HepG2 (cell line): Measurements from ENCODE around the gene IL15RA.

Source experiments
- CREB1 ChIP-seq, 2 experiments: fragments of 450-650 bp in 1 of 2; IDR thresholded peaks; 2 replicates each; pipeline ENCODE4 v1.6.1; 2016 to 2017; ENCODE audit warnings: control low read depth in 1 of 2, mild to moderate bottlenecking in 1 of 2, missing compliant biosample characterization in 1 of 2, missing genetic modification characterization in 1 of 2
- ESRRA ChIP-seq: sonication (generic); formaldehyde crosslinking; IDR thresholded peaks from 2 replicates; pipeline ENCODE4 v1.5.1; 2020; ENCODE audit warnings: mild to moderate bottlenecking, low read depth, missing genetic modification reagents
- GABPA ChIP-seq, 2 experiments: IDR thresholded peaks; 2 replicates each; pipeline ENCODE4 v1.6.1; 2011 to 2016; ENCODE audit warnings: low read depth in 2 of 2, low read length in 1 of 2, missing biosample characterization in 1 of 2, missing genetic modification characterization in 1 of 2
- KLF16 ChIP-seq, 2 experiments: sonication (generic) in 1 of 2; formaldehyde crosslinking in 1 of 2; IDR thresholded peaks; 2 replicates each; pipeline versions ENCODE4 v1.6.1 to v1.8.0; 2016 to 2023; ENCODE audit warnings: missing genetic modification reagents in 2 of 2, missing compliant biosample characterization in 1 of 2
- ONECUT2 ChIP-seq: sonication (generic); formaldehyde crosslinking; IDR thresholded peaks from 2 replicates; pipeline ENCODE4 v1.4.0; 2020; ENCODE audit warnings: missing genetic modification reagents
- POLR2A ChIP-seq, 2 experiments: IDR thresholded peaks; 2 replicates each; pipeline ENCODE4 v1.6.1; 2011; ENCODE audit warnings: low read depth in 2 of 2, low read length in 2 of 2, mild to moderate bottlenecking in 1 of 2, moderate library complexity in 1 of 2; ENCODE audit not compliant: insufficient read depth in 1 of 2
- POLR2AphosphoS5 ChIP-seq: IDR thresholded peaks from 2 replicates; pipeline ENCODE4 v1.6.1; 2012; ENCODE audit warnings: low read depth, low read length
- ZNF253 ChIP-seq: sonication (generic); formaldehyde crosslinking; IDR thresholded peaks from 2 replicates; pipeline ENCODE4 v1.8.0; 2022; ENCODE audit warnings: mild to moderate bottlenecking, missing genetic modification reagents, borderline replicate concordance
- ZNF446 ChIP-seq: sonication (generic); formaldehyde crosslinking; IDR thresholded peaks from 2 replicates; pipeline ENCODE4 v1.5.0; 2020; ENCODE audit warnings: mild to moderate bottlenecking, missing genetic modification reagents
- TF ChIP-seq, protein P1 (sequence below): IDR thresholded peaks from 2 replicates; pipeline ENCODE4 v1.6.1; 2016
- TF ChIP-seq, protein P2 (sequence below): sonication (generic); formaldehyde crosslinking; IDR thresholded peaks from 2 replicates; pipeline ENCODE4 v1.9.0; 2022; ENCODE audit warnings: low read depth, missing genetic modification reagents
- TF ChIP-seq, protein P3 (sequence below): sonication (generic); formaldehyde crosslinking; IDR thresholded peaks from 2 replicates; pipeline ENCODE4 v1.5.0; 2020; ENCODE audit warnings: mild to moderate bottlenecking, missing genetic modification reagents, moderate library complexity
- TF ChIP-seq, protein P4 (sequence below): sonication (generic); formaldehyde crosslinking; IDR thresholded peaks from 2 replicates; pipeline ENCODE4 v1.4.0; 2020; ENCODE audit warnings: missing genetic modification reagents
- TF ChIP-seq, protein P5 (sequence below), 2 experiments: sonication (generic) in 1 of 2; formaldehyde crosslinking in 1 of 2; IDR thresholded peaks; 2 replicates each; pipeline versions ENCODE4 v1.5.1 to v1.6.1; 2011 to 2020; ENCODE audit warnings: borderline replicate concordance in 1 of 2, low read depth in 1 of 2, low read length in 1 of 2, mild to moderate bottlenecking in 1 of 2, missing genetic modification reagents in 1 of 2, moderate library complexity in 1 of 2

DNA sequence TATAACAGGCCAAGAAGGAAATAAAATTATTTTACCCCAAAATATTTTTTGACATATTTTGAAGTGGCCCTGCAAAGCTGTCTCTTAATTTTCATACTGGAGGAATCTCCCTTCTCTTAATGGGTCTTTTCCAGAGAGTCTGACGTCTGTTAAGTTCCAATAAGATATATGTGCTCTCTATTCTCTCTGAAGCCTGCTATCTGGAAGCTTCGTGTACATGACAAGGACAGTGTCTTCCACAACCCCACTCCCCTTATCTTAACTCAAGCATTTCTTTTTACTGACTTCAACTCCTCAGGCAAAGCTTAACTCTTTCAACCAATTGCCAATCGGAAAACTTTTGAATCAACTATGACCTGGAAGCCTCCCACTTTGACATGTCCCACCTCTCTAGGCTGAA is 29.2 kb upstream of the IL15RA start:
- TF ChIP-seq ZNF253 (CRISPR knock-in tag): no peak
- TF ChIP-seq ZNF446: no peak
- no peak for TF ChIP-seq ONECUT2
- no peak for TF ChIP-seq KLF16 (CRISPR knock-in tag; IDR thresholded peaks at IDR 0.05)
- TF ChIP-seq, protein P1, sequence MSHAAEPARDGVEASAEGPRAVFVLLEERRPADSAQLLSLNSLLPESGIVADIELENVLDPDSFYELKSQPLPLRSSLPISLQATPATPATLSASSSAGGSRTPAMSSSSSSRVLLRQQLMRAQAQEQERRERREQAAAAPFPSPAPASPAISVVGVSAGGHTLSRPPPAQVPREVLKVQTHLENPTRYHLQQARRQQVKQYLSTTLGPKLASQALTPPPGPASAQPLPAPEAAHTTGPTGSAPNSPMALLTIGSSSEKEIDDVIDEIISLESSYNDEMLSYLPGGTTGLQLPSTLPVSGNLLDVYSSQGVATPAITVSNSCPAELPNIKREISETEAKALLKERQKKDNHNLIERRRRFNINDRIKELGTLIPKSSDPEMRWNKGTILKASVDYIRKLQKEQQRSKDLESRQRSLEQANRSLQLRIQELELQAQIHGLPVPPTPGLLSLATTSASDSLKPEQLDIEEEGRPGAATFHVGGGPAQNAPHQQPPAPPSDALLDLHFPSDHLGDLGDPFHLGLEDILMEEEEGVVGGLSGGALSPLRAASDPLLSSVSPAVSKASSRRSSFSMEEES (CRISPR knock-in tag): no peak
- TF ChIP-seq, protein P2, sequence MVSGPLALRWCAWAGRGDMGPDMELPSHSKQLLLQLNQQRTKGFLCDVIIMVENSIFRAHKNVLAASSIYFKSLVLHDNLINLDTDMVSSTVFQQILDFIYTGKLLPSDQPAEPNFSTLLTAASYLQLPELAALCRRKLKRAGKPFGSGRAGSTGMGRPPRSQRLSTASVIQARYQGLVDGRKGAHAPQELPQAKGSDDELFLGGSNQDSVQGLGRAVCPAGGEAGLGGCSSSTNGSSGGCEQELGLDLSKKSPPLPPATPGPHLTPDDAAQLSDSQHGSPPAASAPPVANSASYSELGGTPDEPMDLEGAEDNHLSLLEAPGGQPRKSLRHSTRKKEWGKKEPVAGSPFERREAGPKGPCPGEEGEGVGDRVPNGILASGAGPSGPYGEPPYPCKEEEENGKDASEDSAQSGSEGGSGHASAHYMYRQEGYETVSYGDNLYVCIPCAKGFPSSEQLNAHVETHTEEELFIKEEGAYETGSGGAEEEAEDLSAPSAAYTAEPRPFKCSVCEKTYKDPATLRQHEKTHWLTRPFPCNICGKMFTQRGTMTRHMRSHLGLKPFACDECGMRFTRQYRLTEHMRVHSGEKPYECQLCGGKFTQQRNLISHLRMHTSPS: no peak
- TF ChIP-seq GABPA (IDR thresholded peaks at IDR 0.05; ENCODE audit: low read depth, low read length): no peak
- TF ChIP-seq GABPA (CRISPR knock-in tag; IDR thresholded peaks at IDR 0.05; ENCODE audit: low read depth): no peak
- TF ChIP-seq, protein P3, sequence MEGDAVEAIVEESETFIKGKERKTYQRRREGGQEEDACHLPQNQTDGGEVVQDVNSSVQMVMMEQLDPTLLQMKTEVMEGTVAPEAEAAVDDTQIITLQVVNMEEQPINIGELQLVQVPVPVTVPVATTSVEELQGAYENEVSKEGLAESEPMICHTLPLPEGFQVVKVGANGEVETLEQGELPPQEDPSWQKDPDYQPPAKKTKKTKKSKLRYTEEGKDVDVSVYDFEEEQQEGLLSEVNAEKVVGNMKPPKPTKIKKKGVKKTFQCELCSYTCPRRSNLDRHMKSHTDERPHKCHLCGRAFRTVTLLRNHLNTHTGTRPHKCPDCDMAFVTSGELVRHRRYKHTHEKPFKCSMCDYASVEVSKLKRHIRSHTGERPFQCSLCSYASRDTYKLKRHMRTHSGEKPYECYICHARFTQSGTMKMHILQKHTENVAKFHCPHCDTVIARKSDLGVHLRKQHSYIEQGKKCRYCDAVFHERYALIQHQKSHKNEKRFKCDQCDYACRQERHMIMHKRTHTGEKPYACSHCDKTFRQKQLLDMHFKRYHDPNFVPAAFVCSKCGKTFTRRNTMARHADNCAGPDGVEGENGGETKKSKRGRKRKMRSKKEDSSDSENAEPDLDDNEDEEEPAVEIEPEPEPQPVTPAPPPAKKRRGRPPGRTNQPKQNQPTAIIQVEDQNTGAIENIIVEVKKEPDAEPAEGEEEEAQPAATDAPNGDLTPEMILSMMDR (CRISPR knock-in tag): no peak
- TF ChIP-seq POLR2AphosphoS5: no peak
- TF ChIP-seq, protein P4, sequence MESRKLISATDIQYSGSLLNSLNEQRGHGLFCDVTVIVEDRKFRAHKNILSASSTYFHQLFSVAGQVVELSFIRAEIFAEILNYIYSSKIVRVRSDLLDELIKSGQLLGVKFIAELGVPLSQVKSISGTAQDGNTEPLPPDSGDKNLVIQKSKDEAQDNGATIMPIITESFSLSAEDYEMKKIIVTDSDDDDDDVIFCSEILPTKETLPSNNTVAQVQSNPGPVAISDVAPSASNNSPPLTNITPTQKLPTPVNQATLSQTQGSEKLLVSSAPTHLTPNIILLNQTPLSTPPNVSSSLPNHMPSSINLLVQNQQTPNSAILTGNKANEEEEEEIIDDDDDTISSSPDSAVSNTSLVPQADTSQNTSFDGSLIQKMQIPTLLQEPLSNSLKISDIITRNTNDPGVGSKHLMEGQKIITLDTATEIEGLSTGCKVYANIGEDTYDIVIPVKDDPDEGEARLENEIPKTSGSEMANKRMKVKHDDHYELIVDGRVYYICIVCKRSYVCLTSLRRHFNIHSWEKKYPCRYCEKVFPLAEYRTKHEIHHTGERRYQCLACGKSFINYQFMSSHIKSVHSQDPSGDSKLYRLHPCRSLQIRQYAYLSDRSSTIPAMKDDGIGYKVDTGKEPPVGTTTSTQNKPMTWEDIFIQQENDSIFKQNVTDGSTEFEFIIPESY (CRISPR knock-in tag): no peak
- no peak for TF ChIP-seq ESRRA
- TF ChIP-seq POLR2A (IDR thresholded peaks at IDR 0.05; ENCODE audit: insufficient read depth in 1 of 2, low read depth in 2 of 2, low read length in 2 of 2): no peak
- no peak for TF ChIP-seq CREB1 (IDR thresholded peaks at IDR 0.05)
- no peak for TF ChIP-seq CREB1 (CRISPR knock-in tag; IDR thresholded peaks at IDR 0.05)
- TF ChIP-seq, protein P5, sequence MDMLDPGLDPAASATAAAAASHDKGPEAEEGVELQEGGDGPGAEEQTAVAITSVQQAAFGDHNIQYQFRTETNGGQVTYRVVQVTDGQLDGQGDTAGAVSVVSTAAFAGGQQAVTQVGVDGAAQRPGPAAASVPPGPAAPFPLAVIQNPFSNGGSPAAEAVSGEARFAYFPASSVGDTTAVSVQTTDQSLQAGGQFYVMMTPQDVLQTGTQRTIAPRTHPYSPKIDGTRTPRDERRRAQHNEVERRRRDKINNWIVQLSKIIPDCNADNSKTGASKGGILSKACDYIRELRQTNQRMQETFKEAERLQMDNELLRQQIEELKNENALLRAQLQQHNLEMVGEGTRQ (IDR thresholded peaks at IDR 0.05; ENCODE audit: low read depth, low read length): no peak
- TF ChIP-seq, protein P5 (CRISPR knock-in tag; IDR thresholded peaks at IDR 0.05; ENCODE audit: borderline replicate concordance): no peak
